ENCODE measurements around the gene HIF1AN.

The HIF1AN gene

DNA sequence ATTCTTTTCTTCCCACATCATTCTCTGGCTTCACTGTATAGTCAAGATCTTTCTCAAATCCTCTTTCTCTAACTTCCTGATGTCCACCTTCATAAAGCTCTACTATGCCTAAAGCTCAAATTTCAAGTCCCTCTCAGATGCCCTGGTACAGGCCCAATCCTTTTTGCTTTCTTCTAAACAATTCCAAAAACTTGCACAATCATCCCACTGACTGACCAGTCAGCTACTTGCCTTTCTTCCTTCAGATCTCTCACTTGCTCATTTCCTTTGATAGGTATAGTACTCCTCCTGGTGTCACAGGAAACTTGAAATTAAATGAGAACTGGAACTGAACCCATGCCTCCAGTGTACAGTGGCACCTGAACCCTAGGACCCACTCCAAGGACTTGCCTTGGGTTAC is 34.3 kb upstream of the HIF1AN start:
- DNase-seq (ENCODE audit: low read depth): no peak
- no peak overlapping the region for H3K4me3 ChIP-seq (ENCODE audit: control insufficient read depth, low read depth, low read length)
- TF ChIP-seq CTCF (IDR thresholded peaks at IDR 0.05; ENCODE audit: control insufficient read depth, insufficient read depth, low read depth, low read length, missing control alignments): no peak

DNA sequence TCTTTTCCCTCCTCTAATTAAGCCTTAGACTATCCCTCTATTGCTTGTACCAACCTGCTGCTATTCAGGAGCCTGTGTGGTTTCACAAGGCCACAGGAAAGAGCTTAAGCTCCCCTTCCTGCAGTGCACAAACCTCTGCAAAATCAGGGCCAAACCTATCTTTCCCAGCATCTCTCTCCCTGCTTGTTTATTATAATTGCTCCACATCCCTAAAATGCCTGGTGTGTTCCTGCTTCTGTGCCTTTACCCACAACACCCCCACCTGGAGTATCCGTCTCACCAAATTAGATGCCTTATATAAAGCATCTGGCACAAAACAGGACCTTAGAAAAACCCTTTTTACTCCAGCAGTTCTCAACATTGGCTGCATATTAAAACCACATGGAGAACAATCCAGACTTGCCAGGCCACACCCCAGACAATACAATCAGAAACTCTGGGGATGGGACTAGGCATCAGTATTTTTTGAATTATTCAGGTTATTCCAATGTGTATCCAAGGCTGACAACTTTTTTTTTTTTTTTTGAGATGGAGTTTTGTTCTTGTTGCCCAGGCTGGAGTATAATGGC is 32.7 kb upstream of the HIF1AN start:
- TF ChIP-seq CTCF (IDR thresholded peaks at IDR 0.05; ENCODE audit: control insufficient read depth, insufficient read depth, low read depth, low read length, missing control alignments): no peak
- no peak for DNase-seq (ENCODE audit: low read depth)
- no peak overlapping the region for H3K4me3 ChIP-seq (ENCODE audit: control insufficient read depth, low read depth, low read length)

DNA sequence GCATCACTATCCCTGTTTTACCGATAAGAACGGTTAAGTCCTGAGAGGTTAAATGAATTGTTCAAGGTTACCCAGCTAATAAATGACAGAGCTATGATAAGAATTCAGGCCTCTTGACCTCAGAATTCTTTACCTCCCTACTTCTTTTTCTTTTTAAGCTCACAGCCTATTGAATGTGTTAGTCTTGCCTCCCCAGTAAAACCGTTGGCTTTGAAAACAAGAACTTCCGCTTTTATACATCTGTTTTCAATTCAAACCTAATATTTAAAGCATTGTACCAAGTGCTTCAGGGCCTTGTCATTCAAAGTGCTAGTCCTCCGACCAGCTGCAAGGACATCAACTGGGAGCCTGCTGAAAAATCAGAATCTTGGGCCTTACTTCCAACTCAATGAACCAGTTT is 31.6 kb upstream of the HIF1AN start:
- TF ChIP-seq CTCF (IDR thresholded peaks at IDR 0.05; ENCODE audit: control insufficient read depth, insufficient read depth, low read depth, low read length, missing control alignments): no peak
- DNase-seq (ENCODE audit: low read depth): no peak
- no peak overlapping the region for H3K4me3 ChIP-seq (ENCODE audit: control insufficient read depth, low read depth, low read length)

DNA sequence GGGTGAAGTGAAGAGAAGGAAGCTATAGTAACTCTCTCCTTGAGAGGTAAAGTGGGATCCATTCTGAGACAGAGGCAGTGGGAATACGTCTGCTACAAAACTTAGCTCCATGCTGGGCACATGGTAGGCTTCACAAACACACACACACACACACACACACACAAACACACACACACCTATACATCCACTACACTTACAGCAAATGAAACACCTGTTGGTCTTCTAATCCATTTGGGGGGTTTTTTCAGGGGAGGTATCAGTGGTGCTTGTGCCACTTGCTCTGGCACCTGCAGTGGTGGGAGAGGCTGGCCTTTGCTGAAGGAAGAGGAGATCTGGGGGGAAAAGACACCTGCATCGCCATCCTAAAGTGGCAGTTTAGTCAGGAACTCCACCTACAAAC is 30.6 kb upstream of the HIF1AN start:
- H3K4me3 ChIP-seq (ENCODE audit: control insufficient read depth, low read depth, low read length): no peak overlapping the region
- no peak for DNase-seq (ENCODE audit: low read depth)
- no peak for TF ChIP-seq CTCF (IDR thresholded peaks at IDR 0.05; ENCODE audit: control insufficient read depth, insufficient read depth, low read depth, low read length, missing control alignments)

- H3K4me3 ChIP-seq (ENCODE audit: control insufficient read depth, low read depth, low read length): no peak overlapping the region
- no peak for TF ChIP-seq CTCF (IDR thresholded peaks at IDR 0.05; ENCODE audit: control insufficient read depth, insufficient read depth, low read depth, low read length, missing control alignments)
- peak; percentile 37 for DNase-seq (ENCODE audit: low read depth)
Observed at GRCh38 chr10:100506596-100507356, 29.0 kb upstream of the HIF1AN start.

DNA sequence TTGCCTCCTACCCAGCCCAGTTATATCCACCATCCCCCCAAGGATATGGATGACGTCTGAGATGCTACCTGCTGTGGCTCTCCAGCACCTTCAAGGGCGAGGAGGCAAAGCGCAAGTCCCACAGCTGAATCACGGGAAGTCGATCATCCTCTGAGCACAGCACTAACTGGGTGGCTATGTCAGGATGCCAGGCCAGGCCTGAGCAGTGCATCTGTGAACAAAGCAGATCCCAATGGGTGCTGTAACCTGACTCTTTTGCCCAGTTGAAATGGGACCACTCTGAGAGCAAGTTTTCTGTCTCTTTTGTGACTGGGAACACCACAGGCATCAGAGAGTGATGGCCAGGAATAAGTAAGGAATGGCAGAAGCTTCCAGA is 28.4 kb upstream of the HIF1AN start:
- DNase-seq (ENCODE audit: low read depth): no peak
- no peak for TF ChIP-seq CTCF (IDR thresholded peaks at IDR 0.05; ENCODE audit: control insufficient read depth, insufficient read depth, low read depth, low read length, missing control alignments)

More for the DNA sequence above, 28.4 kb upstream of the HIF1AN start:
- H3K4me3 ChIP-seq (ENCODE audit: control insufficient read depth, low read depth, low read length): no peak overlapping the region
